HG03354 (cell line): Measurements from ENCODE around the gene TOP2A.
"Not testable (repeated sequence)": the region's sequence is repeated elsewhere in the genome, so short reads cannot be mapped to it uniquely, and the experiment has no call there.

Experiments
- ATAC-seq: cut with Tn5 transposase; IDR thresholded peaks from one replicate; pipeline ENCODE4 v1.9.1; 2021; ENCODE audit warnings: mild to moderate bottlenecking; ENCODE audit not compliant: unreplicated experiment, poor library complexity, severe bottlenecking

TOP2A gene

GRCh38 chr17:40433551-40434415 lies 16.1 kb upstream of the TOP2A start:
- no peak for ATAC-seq

GRCh38 chr17:40432864-40433528 lies 15.3 kb upstream of the TOP2A start:
- ATAC-seq: no peak

GRCh38 chr17:40431231-40431602 lies 13.5 kb upstream of the TOP2A start:
- no peak for ATAC-seq

- ATAC-seq: no peak
These were observed 12.9 kb upstream of the TOP2A start for GRCh38 chr17:40430272-40431230.

GRCh38 chr17:40427002-40427491 lies 9.4 kb upstream of the TOP2A start:
- no peak for ATAC-seq

- ATAC-seq: no peak
These were observed 8.0 kb upstream of the TOP2A start for GRCh38 chr17:40425741-40426140.

GRCh38 chr17:40422990-40423633 lies 5.4 kb upstream of the TOP2A start:
- no peak for ATAC-seq

- ATAC-seq: no peak
These were observed 2.0 kb upstream of the TOP2A start for GRCh38 chr17:40419559-40420331.

- no peak for ATAC-seq
These were observed 671 bp upstream of the TOP2A start for GRCh38 chr17:40418428-40418706.

GRCh38 chr17:40417258-40417608 lies 463 bp downstream of the TOP2A start:
- peak; percentile 14 for ATAC-seq

GRCh38 chr17:40416671-40417070 lies 1.0 kb downstream of the TOP2A start:
- ATAC-seq: no peak

- no peak for ATAC-seq
These were observed 2.3 kb downstream of the TOP2A start for GRCh38 chr17:40415390-40415789.

GRCh38 chr17:40414312-40414711 lies 3.4 kb downstream of the TOP2A start:
- ATAC-seq: not testable (repeated sequence)

- no peak for ATAC-seq
These were observed 4.8 kb downstream of the TOP2A start for GRCh38 chr17:40412880-40413279.

GRCh38 chr17:40411821-40412220 lies 5.9 kb downstream of the TOP2A start:
- no peak for ATAC-seq

- no peak for ATAC-seq
These were observed 7.6 kb downstream of the TOP2A start for GRCh38 chr17:40410082-40410481.

GRCh38 chr17:40409540-40409939 lies 8.2 kb downstream of the TOP2A start:
- ATAC-seq: not testable (repeated sequence)

GRCh38 chr17:40407460-40407859 lies 10.2 kb downstream of the TOP2A start:
- no peak for ATAC-seq

GRCh38 chr17:40404003-40404402 lies 13.7 kb downstream of the TOP2A start:
- no peak for ATAC-seq
